HG03039 (cell line): ENCODE results near the gene DUSP16.
"Not testable (repeated sequence)": the region's sequence is repeated elsewhere in the genome, so short reads cannot be mapped to it uniquely, and the experiment has no call there.

ENCODE experiments used
- ATAC-seq: cut with Tn5 transposase; IDR thresholded peaks from one replicate; pipeline ENCODE4 v1.9.1; 2021; ENCODE audit warnings: mild to moderate bottlenecking, moderate library complexity; ENCODE audit not compliant: unreplicated experiment

DUSP16 gene

DNA sequence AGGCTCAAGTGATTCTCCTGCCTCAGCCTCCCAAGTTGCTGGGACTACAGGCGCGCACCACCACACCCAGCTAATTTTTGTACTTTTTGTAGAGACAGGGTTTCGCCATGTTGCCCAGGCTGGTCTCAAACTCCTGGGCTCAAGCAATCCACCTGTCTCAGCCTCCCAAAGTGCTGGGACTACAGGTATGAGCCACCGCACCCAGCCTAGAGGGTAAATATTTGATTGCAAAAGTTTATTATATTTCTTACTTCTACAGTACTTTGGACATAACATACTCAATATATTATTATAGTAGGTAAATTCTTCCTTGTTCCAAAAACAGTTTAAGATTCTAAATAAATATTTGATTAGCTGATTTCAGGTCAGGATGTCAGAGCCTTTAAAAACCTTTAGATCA, 40.0 kb downstream of the DUSP16 start:
- ATAC-seq: not testable (repeated sequence)

DNA sequence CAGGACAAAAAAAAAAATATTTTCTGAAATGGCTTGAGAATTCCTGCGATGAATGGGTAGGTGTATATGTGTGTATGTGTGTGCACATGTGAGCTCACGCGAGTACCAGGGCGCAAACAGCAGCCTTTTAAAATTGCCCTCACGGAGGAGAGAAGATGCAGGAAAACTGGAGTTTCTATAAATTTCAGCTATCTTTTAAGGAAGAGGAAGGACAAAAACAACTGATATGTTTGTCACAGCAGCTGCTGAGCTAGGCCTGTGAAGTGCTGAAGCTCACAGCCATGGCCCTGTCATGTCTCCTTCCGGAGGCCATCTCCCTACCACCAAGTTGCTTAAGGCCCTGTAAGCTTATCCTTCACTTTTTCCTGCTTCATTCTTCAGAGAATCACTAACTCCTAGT, 40.8 kb downstream of the DUSP16 start:
- ATAC-seq: no peak

DNA sequence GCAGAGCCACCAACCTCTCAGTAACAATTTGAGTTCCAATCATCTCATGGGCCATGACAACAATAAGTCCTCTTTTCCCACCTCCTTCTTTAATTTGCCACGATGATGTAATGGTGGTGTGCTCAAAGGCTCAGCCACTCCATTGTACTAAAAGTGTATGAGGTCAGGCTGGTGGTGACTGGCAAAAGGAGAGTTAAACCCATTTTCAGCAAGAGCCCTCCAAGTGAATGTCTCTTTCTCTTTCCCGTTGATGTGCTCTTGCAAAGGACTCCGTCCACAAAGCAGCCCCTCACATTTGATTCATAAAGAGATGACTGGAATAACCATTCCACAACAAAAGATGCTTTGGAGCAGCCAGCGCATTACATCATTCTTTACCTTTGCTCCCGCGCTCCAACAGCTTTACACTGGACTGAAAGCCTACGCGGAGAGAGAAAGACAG, 41.6 kb downstream of the DUSP16 start:
- ATAC-seq: no peak

DNA sequence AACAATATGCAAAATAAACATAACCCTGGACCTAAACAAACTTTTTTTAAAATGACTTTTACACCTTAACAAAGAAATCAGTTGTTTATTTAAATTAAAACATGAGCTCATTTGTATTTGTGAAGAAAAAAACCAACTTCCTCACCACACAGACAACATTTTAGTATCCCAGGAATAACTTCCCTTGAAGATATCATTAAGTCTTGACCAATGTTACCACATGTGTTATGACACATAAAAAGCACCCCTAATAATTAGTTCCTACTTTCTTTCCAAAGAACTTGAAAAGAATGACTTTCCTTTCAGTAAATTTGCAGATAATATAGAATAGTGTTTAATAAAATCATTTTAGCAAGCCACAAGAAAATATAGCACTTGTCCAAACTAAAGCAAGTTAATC, 42.4 kb downstream of the DUSP16 start:
- no peak for ATAC-seq

DNA sequence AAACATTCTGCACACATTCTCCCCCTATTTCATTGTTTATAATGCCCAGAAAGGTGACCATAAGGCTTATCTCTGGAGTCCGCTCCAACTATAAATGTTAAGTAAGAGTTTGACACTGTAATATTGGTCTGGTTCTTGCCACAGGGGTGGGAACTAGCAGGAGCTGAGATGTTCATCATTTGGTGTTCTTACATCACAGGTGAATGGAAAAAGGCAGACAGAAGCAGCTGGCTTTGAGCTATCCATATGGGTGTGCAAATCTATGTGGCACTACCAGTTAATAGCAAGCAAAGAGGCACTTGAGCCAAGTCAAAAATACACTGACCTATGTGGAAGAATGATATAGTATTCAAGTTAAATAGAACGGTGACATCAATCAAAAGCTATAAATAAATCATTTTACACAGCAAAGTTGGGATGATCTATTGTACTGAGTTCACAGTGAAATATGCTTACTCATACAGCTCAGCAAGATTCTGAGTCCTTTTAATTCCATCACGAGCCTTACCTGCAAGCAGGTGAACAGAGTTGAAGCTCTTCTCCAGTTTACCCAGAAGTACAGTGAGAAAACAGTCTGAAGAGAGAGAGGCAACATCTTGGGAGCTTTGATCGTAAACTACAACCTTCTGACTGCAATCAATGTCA, 43.2 kb downstream of the DUSP16 start:
- ATAC-seq: no peak

DNA sequence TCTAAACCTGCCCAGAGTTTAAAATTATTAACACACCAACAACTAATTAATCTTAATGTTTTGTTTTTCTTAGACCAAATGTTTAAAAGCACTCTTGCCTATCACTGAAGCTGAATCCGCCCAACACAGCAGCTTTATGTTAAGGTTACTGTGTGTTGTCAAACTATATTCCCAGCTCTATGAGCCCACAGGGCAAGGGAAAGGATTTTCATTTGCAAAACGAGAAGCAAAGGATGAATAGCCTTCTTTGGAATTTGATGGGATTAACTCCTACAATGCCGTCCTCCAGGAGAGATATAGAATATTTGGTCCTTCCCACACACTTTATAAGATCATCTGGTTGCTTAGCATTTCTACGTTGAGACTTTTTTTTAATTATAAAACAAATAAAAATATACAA, 43.7 kb downstream of the DUSP16 start:
- ATAC-seq: no peak

DNA sequence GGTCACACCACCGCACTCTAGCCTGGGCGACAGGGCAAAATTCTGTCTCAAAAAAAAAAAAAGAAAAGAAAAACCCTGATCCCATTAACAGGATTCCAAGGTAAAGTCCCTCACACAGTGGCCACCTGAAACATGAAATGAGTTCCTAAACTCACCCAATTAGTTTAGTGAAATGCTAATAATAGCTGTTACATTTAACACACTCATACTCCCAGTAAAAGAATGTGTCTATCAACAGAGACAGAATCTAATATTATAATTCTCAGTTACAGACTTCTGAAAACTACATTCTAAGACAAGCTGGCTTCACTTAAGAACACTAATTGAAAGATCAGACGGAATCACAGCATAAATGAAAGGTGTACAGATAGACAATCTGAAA, 44.2 kb downstream of the DUSP16 start:
- ATAC-seq: no peak

DNA sequence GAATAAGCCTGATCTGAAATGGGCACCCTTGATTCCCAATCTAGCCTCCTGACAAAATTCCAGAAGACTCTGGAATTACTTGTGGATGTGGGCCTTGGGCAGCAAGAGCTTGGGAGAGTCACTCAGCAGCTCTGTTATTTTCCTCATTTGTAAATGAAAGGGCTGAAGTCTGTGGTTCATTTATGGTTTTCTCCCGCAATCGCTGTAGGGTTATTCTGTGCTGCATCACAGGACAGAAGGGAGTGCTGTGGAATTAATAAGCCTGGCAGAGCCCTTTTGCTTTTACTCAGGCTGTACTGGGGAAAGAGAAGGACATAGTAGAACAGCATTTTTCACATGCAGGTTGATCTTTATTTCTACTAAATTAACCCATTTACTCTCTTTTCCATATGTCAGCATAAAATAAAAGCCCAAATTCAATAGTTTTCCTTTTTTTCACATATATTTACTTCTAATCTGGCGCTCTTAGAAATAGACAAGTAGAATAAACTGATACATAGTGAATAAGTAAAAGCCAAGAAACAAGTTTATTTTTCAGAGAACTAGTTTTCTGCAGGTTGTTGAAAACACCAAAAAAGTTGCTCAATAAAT, 49.2 kb downstream of the DUSP16 start:
- no peak for ATAC-seq

DNA sequence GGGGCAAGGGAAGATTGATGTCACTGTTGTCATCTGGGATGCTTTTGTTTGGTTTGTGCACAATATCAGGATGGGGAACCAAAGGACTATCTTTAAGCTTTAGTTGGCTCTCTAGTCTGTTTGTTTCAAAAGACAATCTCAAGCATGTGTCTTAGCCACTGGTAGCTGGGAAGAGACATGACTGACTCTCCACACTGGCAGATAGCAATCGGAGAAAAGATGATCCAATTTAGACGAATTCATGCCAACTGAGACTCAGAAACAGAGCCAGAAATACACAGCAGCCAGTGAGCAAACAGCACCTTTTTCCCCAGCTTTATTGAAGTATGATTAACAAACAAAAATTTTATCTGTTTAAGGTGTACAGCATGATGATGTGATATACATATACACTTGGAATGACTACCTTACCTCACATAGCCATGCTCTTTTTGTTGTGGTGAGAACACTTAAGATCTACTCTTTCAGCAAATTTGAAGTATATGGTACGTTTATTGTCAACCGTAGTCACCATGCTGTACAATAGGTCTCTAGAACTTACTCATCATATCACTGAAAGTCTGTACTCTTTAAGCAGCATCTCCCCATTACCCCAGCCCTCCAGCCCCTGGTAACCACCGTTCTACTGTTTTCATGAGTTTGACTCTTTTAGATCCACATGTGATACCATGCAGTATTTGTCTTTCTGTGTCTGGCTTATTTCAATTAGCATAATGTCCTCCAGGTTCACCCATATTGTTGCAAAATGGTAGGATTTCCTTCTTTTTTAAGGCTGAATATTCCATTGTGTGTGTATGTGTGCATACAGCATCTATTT, 50.6 kb downstream of the DUSP16 start:
- no peak for ATAC-seq

DNA sequence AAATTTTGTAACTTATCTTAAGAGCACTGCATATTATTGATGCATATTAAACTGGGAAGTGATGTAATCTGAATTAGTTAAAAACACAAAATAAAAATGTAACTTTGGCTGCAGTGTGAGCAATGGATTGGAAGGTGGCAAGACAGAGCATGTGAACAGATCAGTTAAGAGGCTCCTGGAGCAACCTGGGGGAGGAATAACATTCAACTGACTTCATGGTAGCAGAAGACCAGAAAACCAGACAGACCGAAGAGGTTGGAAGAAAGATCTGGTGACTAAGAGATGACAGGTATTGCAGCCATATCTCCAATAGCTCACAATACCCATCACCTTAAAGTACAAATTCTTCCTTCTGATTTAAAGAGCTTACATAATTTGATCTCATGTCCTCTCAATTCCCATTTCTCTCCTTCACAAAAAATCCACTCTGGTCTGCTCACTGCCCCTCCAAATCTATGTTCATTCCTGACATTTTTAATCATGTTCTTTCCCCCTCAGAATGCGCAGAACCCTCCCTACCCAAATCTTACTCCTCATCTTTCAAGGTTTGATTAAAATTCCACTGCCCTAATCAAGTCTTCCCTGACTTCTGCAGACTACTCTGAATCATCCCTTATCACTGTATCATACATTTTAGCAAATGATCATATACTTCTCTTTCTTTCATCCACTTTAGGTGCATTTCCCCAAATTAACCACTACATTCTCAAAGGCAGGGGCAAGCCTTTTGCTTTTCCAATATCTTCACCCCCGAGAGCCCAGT, 51.5 kb downstream of the DUSP16 start:
- ATAC-seq: no peak

DNA sequence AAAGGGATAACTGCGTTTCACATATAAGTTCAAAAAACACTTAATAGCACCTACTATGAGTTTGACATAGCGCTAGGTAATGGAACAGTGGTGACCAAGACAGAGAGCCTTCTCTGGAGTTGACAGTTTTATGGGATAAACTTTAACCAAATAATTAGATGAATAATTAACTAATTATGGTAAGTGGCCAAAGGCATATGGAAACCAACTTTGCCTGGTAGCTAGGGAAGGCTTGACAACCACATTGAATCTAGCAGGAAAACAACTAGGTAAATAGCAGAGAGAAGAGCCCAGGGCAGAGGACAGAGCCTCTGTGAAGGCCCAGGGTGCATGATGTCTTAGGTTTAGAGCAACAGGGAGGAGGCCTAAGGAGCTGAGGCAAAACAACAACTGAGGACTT, 52.1 kb downstream of the DUSP16 start:
- ATAC-seq: no peak

DNA sequence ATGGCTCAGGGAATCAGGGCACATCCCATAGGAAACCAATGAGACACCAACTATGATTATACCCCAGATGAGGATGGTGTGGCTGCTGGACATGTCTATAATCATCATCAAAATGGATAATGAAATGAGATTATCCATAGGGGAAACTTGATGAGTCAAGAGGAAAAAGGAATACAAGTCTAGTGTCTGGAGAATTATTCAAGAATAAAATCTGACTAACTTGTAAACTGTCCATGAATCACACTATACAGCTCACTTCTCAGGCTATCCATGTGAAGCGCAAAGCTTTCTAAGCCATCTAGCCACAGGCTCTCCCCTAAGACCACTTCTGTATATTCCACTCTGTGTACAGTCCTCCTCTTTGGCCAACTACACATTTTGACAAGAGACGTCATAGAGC, 52.5 kb downstream of the DUSP16 start:
- ATAC-seq: no peak

DNA sequence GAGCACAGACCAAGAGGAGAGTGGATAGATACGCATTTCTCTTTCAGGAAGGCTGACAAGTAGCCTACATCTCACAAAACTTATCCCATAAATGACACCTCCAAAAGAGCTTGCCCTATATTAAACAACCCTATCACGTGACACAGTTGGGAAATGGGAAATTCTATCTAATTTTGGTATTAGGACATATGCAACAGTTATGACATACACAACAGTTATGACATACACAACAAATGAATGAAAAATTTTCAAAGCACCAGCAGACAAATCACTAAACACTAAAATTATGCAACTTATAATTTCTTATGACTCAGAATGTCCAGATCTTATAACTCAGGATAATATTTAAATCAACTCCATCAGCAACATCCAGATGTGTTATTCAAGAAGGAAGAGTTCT, 54.1 kb downstream of the DUSP16 start:
- no peak for ATAC-seq

DNA sequence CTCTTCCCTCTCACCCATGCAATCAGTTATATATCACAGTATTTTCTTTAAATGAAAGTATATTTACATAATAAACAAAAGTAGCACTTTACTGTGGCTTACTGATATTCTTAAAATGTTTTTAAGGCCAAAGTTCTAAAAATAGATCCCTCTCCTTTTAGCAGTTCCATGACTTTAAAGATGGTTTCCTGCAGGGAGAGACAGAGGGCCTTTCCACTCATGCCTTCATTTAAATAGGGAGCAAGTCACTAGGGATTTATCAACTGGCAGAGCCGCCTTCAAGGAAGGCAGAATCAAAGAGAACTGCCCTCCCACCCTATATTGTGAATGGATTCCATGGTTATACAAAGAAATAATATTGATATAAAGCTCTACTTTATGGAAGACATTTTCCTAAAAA, 55.5 kb downstream of the DUSP16 start:
- ATAC-seq: no peak

DNA sequence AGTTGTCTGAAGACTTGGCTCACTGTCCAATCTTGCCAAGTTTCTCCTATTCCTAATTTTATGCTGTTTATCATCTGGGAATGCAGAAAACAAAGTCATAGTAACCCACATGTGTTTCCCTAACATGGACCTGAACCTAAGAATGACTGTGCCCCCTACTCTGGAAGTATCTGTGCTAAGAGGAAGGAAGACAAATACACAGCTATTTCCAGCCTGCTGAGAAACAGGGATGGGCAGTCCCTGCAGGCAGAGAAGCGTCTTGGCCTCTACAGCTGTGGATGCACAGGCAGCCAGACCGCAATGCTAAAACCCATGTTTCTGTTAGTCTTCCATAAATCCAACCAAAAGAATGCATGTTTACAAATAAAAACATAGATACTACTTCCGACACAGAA, 56.2 kb downstream of the DUSP16 start:
- no peak for ATAC-seq

DNA sequence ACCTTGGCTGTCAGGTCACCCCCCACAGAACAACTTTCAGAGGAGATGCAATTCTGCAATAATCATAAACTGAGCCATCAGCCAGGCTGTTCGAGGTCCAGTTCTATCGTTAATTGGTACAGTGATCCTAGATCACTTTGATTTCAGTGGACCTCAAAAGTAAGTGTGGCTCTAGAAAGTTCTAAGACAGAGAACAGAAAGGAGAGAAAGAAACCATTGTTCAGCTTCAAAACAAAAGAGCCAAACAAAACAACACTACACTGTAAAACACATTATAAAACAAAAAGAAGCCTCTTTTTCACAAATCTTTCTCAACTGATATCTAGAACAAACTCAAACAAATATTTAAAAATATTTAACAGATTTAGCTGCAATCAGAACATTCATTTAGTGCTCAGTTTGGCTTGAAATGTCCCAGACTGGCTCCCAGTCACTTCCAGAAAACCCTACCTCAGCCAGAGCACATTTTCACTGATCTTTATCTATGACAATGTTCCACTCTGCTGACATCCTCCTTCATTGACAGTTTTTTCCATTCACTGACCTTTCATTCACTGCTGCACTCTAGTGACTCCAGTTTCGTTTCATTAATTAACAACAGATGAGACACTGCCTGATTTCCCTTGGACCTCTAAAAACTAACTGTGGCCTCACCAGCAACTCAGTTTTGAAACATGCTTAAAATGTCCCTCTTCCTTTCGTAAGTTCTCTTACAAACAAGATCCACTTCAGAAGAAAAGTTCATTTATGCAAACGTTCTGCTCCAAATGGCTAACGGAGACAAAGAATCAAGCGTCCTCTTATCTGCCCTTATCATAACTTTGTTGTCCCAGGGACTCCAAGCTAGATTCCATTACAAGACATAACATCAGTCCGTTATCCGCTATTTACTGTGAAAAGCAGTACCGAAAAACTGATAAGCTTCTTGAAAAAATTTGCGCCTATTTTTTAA, 56.8 kb downstream of the DUSP16 start:
- no peak for ATAC-seq

DNA sequence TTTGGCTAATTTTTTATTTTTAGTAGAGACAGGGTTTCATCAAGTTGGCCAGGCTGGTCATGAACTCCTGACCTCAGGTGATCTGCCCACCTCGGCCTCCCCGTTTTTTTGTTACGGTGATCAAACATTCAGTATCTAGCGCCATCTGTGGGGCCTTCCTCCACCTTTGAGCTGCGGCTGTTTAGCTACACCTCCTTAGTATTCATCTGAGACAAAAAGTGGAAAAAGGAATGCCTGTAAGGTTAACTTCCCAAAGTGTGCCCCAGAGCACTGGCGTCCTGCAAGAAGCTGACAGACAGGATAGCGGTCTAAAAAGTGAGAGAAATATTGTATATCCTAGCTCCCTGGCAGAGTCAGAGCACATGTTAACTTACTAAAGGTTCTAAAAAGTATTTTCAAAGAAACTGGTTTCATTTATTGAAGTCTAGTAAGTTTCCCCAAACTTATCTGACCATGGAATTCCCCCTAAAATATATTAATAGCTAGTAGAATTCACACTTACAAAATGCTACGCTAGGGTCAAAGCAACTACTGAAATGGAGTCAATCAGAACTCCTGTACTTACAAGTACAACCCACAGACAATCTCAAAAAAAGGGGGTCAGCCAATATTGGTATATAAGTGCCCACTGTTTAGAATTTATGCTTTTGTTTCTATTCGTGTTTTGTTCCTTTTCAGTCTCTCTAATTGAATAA, 59.1 kb downstream of the DUSP16 start:
- no peak for ATAC-seq

DNA sequence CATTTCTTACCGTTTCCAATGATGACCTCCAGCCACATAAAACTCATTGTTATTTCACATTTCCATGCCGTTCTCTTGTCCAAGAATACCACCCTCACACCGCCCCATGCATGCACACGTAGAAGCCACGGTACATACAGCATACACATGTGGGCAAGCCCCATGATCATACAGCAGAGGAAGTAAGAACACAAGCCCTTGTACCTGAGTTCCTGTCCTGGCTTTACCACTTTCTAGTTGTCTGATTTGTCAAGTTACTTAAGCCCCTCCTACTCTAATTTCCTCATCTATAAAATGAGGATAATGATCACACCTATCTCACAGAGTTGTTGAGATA, 59.9 kb downstream of the DUSP16 start:
- ATAC-seq: no peak

DNA sequence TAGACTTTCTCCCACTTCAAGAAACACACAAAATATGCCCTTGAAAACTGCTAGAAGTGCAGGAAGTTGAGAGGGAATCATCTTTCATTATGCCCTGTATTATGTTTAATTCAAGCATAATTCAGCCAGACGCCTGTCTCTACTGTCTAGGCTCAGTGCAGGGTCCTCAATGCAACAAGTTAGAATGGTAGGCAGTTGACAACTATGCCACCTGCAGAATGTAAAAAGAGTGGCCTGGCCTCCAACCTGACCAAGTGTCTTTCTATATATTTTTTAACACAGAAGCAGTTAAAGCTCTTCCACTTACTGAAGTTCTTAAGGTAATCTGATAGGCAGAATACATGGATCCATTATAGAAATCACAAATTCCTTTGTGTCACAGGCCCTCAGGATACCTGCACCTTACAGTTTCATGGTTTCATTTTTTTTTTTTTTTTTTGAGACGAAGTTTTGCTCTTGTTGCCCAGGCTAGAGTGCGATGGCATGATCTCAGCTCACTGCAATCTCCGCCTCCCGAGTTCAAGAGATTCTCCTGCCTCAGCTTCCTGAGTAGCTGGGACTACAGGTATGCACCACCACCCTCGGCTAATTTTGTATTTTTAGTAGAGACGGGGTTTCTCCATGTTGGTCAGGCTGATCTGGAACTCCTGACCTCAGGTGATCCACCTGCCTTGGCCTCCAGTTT, 60.4 kb downstream of the DUSP16 start:
- ATAC-seq: not testable (repeated sequence)
